RWPE2 (cell line): ENCODE results near the gene ABCB9.

Experiments
- ATAC-seq: fragments of 200-7000 bp; cut with Tn5 transposase; 3 replicates; pipeline ENCODE4 v1.9.1; 2021; ENCODE audit warnings: low read depth
- DNase-seq: peaks from one replicate; pipeline ENCODE4 v3.0.0-alpha.2; 2020; ENCODE audit warnings: low spot score
- H3K27ac ChIP-seq: fragments of 450-650 bp; 2 replicates; pipeline ENCODE4 v1.5.1; 2017; ENCODE audit warnings: mild to moderate bottlenecking; ENCODE audit not compliant: poor library complexity, severe bottlenecking
- H3K27me3 ChIP-seq: fragments of 250-450 bp; sonication (Bioruptor Pico); 2 replicates; pipeline ENCODE4 v1.5.1; 2021; ENCODE audit warnings: mild to moderate bottlenecking, moderate library complexity; ENCODE audit not compliant: insufficient read depth, poor library complexity, severe bottlenecking
- H3K36me3 ChIP-seq: fragments of 250-450 bp; sonication (Bioruptor Pico); 2 replicates; pipeline ENCODE4 v1.5.1; 2020; ENCODE audit warnings: low read depth, mild to moderate bottlenecking, moderate library complexity
- H3K4me1 ChIP-seq: fragments of 250-450 bp; sonication (Bioruptor Pico); 2 replicates; pipeline ENCODE4 v1.5.1; 2021; ENCODE audit warnings: mild to moderate bottlenecking, moderate library complexity; ENCODE audit not compliant: insufficient read depth, poor library complexity, severe bottlenecking
- H3K4me3 ChIP-seq: fragments of 250-450 bp; sonication (Bioruptor Pico); 2 replicates; pipeline ENCODE4 v1.5.1; 2021; ENCODE audit warnings: mild to moderate bottlenecking, moderate library complexity; ENCODE audit not compliant: severe bottlenecking
- H3K9me3 ChIP-seq: fragments of 250-450 bp; sonication (Bioruptor Pico); 2 replicates; pipeline ENCODE4 v1.5.1; 2021; ENCODE audit warnings: mild to moderate bottlenecking, moderate library complexity; ENCODE audit not compliant: severe bottlenecking
- TF ChIP-seq, protein P1 (sequence below): fragments of 450-650 bp; IDR thresholded peaks from one replicate; pipeline ENCODE4 v1.5.1; 2017; ENCODE audit warnings: mild to moderate bottlenecking, moderate library complexity; ENCODE audit not compliant: poor library complexity, severe bottlenecking

ABCB9 gene

DNA sequence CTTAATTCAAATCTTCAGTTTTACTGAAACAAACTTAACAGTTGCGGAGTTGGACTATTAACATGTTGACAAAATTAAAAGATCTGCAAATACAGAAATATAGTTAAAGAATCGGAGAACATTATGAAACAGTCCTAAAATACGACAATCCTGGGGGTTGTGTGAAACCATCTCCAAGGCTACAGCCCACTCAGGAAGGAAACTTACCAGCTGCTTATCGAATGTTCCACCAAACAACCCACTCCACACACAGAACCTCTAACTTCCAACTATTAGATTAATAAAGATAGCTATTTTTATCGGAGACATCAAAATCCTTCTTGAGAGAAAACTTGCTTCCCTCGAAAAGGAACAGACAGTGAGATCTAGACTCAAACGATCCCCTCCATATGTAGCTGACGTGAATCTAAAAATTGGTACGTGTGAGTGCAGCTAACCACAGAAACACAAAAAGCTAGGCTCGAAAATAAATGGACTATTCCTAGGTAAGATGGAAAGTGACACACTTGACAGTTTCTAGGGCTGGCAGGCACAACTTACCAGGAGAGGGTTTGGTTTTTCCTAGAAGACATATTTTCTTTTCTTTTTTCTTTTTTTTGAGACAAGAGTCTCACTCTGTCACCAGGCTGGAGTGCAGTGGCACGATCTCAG lies 83.2 kb downstream of the ABCB9 start:
- H3K27ac ChIP-seq, result peak overlapping the region; percentile 12
- peaks cover 40% of the 10 kb centered on the region for H3K36me3 ChIP-seq
- H3K9me3 ChIP-seq, result no peaks in the 10 kb centered on the region
- ATAC-seq (no peak), DNase-seq (no peak)
- TF ChIP-seq, protein P1, sequence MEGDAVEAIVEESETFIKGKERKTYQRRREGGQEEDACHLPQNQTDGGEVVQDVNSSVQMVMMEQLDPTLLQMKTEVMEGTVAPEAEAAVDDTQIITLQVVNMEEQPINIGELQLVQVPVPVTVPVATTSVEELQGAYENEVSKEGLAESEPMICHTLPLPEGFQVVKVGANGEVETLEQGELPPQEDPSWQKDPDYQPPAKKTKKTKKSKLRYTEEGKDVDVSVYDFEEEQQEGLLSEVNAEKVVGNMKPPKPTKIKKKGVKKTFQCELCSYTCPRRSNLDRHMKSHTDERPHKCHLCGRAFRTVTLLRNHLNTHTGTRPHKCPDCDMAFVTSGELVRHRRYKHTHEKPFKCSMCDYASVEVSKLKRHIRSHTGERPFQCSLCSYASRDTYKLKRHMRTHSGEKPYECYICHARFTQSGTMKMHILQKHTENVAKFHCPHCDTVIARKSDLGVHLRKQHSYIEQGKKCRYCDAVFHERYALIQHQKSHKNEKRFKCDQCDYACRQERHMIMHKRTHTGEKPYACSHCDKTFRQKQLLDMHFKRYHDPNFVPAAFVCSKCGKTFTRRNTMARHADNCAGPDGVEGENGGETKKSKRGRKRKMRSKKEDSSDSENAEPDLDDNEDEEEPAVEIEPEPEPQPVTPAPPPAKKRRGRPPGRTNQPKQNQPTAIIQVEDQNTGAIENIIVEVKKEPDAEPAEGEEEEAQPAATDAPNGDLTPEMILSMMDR, result no peak
- peaks cover 50% of the 10 kb centered on the region for H3K4me1 ChIP-seq
- no peak overlapping the region for H3K4me3 ChIP-seq
- no peaks in the 10 kb centered on the region for H3K27me3 ChIP-seq

DNA sequence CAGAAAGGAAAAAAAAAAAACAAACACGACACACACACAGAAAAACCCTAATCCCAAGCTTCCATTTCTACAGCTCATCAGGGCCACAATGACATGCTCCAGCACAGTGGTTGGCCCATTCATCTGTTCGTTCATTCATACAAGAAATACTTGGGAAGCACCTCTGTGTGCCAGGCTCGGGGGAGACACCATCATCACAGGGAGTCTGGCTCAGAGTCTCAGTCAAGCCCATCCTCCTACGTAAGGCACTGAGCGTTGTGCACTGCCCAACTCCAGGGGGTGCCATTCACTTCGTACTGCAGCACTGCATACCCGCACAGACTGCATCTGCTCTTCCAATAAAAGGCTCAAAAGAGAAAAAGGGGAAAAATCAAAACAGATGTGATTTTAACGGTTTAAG lies 85.6 kb downstream of the ABCB9 start:
- Histone ChIP-seq H3K27me3 (no peaks in the 10 kb centered on the region), H3K36me3 (peaks cover 51% of the 10 kb centered on the region), H3K9me3 (no peaks in the 10 kb centered on the region), H3K4me3 (no peak overlapping the region), H3K27ac (peak overlapping the region; percentile 80), H3K4me1 (peaks cover 47% of the 10 kb centered on the region)
- DNase-seq (no peak), ATAC-seq (0 out of 3 replicates have a peak, but pooled peaks have one; percentile 35)
- TF ChIP-seq, protein P1, result peak; percentile 35

DNA sequence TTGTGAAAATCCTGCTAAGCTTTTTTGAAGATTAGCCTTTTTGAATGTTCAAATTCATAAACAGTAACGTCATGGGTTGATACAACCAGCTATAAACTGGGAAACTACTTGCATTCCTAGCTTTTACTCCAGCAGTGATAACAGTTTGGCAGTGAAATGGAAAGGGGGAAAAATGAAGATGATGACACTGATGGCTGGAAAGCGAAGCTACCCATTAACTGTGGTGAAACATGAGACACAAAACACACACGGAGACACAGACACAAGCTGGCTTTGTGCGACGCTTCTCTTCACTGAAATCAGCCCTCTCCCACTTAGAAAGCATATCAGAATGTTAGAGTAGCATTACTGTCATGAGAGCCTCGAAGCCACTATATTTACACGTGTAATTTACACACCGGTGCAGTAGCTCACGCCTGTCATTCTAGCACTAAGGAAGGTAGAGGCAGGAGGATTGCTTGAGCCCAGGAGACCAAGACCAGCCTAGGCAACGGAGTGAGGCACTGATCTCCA lies 86.1 kb downstream of the ABCB9 start:
- no peak for DNase-seq
- H3K4me3 ChIP-seq, result no peak overlapping the region
- peak overlapping the region; percentile 80 for H3K27ac ChIP-seq
- H3K4me1 ChIP-seq, result peaks cover 49% of the 10 kb centered on the region
- no peak for ATAC-seq
- H3K9me3 ChIP-seq, result no peaks in the 10 kb centered on the region
- TF ChIP-seq, protein P1, result no peak
- no peaks in the 10 kb centered on the region for H3K27me3 ChIP-seq
- peaks cover 52% of the 10 kb centered on the region for H3K36me3 ChIP-seq
